Embryonic facial prominence (tissue), 1 donor: ENCODE data around the gene KLHL25.

Experiments
- DNase-seq: peaks from one replicate; pipeline ENCODE4 v3.0.0-alpha.2; 2016; ENCODE audit errors: extremely low spot score

The KLHL25 gene

DNA sequence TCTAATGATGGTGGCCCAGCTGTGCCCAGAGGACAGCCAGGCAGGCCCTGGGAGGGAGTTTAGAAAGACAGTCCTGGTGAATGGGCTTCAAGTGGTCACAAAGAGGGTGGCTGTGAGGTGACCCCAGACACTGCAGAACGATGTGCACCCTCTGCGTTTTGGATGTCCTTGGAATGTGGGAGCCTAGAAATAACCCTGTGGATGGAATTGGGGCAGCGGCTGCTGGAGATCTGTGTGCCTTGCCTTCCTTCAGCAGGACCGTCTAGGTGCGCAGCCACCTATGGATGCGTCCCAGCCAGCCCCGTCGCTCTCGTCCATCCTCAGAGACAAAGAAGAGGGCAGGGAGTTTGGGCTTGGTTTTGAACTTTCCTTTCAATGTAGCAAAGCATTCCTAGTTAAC is 46.5 kb downstream of the KLHL25 start:
- DNase-seq = no peak

DNA sequence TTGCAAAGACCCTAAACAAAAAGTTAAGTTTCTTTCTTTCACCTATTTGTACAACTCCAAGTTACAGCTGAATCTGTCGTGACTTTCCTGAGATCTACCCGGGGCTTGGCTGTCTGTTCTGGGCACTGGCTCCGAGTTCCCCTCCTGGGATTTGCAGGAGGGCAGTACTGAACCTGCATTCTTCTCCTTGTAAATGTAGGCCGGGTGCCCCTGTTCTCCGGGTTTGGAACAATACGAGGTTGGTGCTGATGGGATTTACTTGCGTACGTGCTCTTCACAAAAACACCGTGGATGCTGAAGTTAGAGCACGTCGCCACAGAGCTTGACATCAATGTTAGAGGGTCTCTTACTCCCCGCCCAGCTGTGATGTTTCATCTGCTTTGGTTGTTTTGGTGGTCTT is 48.1 kb downstream of the KLHL25 start:
- no peak for DNase-seq

DNA sequence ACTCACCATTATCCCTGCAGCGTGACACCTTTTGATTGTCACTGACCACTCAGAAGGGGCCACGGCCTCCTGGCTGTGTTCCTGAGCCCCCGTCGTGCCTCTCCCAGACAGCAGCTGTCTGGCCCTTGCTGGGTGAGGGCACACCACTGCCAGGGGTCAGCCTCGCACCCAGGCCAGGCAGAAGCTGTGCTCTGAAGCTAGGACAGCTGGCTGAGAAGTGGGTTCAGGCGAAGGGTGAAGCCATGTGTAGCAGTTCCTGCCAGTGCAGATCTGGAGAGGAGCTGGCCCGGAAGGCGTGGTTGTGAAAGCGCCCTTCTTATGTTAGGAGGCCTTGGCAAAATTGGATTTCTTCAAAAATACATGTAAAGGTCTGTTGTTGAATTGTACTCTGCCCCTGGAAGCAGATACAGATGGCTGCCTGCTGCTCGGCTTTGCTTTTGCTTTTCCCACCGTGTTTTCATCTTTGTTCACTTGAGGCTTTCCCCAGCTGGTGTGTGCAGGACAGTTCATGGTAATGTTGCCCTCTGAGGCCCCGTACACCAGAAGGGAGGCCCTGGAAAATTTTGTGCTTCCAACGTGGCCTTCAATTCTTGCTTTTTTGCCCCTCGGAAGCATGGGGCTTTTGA is 49.1 kb downstream of the KLHL25 start:
- DNase-seq = no peak

DNA sequence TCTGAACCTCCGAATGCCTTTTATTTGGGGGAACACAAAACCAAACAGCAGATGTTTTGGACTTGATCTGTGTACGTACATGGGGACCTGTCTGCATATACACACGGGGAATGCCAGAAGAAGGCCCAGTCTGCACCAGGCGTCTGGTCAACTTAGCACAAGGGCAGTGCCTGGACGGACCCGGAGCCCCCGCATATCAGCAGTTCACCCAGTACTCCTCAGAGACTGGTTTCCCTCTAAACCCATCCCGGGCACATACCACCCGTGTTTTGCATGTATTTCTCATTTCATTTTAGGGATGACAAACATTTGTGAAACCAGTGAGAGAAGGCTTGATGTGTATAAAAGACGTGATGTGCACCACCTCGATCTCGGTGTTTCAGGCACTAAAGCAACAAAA is 49.7 kb downstream of the KLHL25 start:
- no peak for DNase-seq

DNA sequence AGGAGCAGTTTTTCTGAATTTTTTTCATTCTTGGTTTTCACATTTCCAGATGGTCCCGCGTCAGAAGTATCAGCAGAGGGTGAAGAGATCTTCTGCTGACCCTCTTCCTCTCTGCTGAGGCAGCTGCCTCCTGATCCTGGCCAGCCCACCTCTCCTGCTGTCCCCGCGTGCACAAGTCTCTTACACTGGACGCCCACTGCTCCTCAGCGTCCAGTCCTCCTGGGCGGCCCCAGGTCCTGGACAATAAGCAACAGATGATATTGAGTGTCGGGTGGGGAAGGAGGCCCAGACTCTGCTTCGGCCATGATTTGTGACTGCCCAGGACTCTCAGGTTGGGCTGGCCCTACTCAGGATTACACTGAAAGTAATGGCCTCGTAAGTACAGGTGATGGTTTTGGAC is 50.1 kb downstream of the KLHL25 start:
- DNase-seq = no peak

DNA sequence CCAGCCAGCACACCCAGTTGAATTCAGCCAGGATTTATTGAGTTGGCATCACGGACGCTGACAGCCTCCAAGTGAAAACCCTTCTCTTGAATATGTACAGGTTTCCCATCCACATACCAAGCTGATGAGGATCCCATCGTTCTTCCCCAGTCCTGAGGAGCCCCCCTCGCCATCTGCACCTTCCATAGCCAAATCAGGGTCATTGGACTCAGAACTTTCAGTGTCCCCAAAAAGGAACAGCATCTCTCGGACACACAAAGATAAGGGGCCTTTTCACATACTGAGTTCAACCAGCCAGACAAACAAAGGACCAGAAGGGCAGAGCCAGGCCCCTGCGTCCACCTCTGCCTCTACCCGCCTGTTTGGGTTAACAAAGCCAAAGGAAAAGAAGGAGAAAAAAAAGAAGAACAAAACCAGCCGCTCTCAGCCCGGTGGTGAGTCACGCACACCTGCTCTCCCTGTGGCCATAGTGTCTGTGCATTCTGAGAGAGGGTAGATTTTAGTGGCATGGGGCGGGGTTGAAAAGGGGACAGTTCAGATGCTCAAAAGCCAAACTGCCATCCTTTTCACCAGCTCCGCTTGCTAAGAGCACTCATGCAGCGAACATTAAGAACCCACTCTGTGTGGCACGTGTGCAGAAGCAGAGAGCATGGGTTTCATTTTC is 51.2 kb downstream of the KLHL25 start:
- DNase-seq = no peak

DNA sequence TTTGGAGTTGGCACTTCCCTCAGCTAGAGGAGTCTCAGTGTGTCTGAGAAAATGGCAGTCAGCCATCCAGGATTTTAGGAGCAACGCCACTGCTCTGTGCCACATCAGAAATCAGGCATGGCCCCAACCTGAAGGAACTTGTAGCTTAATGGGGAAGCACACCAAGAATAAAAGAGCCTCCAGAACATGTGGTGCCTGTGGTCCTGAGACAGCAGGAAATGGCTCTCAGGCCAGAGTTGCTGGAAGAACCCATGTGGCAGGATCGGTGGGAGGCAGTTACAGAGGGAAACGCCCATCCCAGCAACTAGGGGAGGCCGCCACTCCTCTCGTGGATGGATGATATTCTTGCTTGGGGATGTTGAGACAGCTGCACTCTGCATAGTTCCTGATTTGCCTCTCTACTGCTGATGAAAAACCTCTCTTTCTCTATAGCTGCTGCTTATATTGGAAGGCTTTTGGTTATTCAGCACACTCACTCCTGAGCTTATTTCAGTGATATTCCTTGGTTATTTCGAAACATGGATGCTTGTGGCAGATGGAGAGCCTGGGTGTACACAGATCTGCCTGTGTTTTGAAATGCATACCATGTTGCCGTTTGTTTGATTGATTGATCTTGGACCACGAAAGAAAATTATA is 52.4 kb downstream of the KLHL25 start:
- no peak for DNase-seq

DNA sequence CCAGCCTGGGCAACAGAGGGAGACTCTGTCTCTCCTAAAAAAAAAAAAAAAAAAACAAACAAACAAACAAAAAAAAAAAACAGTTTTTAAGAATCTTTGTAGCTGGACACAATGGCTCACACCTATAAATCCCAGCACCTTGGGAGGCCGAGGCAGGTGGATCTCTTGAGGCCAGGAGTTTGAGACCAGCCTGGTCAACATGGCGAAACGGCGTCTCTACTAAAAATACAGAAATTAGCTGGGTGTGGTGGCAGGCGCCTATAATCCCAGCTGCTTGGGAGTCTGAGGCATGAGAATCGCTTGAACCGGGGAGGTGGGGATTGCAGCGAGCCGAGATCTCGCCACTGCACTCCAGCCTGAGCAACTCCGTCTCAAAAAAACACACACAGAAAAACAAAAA is 53.1 kb downstream of the KLHL25 start:
- no peak for DNase-seq

DNA sequence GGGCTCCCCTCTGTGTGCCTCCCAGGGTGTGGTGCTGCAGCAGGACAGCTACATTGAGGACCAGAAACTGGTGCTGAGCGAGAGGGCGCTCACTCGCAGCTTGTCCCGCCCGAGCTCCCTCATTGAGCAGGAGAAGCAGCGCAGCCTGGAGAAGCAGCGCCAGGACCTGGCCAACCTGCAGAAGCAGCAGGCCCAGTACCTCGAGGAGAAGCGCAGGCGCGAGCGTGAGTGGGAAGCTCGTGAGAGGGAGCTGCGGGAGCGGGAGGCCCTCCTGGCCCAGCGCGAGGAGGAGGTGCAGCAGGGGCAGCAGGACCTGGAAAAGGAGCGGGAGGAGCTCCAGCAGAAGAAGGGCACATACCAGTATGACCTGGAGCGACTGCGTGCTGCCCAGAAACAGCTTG is 53.7 kb downstream of the KLHL25 start:
- no peak for DNase-seq

DNA sequence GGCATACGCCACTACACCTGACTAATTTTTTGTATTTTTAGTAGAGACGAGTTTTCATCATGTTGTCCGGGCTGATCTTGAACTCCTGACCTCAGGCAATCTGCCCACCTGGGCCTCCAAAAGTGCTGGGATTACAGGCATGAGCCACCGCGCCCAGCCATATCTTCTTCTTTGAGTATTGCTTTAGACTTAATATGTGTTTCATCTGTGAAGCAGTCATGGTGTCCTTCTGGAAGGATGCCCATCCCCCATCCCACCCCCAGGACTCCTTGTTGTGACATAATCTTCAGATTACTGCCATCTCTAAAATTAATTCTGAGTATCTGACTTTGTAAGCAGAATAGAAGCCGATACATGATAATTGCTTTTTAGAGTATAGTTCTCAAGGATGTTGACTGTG is 57.7 kb downstream of the KLHL25 start:
- DNase-seq = no peak

DNA sequence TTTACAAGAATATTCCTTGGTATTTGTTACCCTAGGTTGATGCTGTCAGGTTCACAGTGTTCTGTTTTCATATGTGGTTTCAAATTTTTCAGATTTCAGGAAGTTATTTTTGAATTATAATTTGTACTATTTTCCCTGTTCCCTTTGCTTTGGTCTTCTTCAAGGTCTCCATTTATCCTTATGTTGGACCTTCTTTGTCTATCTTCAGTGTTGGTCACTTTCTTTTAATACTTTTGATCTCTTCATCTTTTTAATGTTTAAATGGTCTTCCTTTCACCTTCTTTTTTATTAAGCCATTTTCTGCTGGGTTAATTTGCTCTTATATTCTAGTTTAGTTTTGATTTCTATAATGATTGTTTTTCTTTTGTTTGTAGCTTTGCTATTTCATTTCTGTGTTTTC is 61.3 kb downstream of the KLHL25 start:
- no peak for DNase-seq

DNA sequence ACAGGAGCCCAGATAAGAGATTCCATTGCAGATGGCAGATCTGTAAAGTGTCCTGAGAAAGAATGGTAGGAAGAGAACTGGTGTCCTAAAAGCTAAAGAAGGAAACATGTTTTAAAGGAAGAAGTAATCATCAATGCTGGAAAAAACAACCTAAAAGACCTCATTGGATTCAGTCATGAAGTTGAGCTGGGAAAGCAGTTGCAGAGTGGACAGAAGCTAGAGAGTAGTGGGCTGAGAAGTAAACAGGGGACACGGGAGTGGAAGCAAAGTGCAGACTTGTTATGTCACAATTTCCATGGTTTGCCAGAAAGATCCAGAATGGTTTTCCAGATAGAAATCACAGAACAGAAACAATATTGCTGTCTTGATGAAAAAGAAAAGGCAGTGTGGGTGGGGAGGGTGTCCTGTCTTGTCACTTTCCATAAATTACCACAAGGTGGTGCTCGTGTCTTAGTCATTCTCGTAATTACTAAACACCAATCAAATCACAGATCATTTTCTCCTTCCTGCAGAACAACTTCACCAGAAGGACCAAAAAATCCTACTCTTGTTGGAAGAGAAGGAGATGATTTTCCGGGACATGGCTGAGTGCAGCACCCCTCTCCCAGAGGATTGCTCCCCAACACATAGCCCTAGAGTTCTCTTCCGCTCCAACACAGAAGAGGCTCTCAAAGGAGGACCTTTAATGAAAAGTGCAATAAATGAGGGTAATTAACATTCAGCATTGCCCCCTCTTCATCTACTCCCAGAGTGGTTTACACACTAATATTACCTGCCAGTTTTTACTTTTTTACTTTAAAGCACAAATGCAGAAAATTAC is 64.5 kb downstream of the KLHL25 start:
- DNase-seq = no peak

DNA sequence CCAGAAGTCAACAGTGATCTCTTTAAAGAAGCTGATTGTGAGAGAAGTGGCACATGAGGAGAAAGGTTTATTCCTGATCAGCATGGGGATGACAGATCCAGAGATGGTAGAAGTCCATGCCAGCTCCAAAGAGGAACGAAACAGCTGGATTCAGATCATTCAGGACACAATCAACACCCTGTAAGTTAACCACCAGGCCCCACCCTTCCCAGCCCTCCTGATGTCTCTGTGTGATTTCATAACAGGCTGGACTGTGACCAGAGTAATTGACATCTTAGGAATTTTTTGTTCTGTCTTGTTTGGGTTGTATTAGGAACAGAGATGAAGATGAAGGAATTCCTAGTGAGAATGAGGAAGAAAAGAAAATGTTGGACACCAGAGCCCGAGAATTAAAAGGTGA is 67.7 kb downstream of the KLHL25 start:
- no peak for DNase-seq

DNA sequence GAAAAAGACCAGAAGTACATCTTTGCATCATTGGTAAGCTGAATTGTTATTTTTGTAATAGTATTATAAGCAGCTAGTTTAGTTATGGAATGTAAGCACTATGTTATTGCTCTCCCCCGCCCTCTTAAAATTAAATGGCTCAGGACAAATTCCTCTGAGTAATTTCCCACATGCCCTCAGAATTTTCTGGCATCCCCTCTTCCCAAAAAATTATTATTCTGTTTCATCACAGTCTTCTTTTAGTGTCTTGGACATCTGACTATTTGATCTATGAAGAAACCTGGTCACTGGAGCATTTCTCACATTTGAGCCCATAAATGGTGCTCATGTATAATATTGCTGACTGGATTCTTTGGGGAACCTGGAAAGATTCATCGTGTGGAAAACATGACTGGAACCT is 68.3 kb downstream of the KLHL25 start:
- DNase-seq = no peak

DNA sequence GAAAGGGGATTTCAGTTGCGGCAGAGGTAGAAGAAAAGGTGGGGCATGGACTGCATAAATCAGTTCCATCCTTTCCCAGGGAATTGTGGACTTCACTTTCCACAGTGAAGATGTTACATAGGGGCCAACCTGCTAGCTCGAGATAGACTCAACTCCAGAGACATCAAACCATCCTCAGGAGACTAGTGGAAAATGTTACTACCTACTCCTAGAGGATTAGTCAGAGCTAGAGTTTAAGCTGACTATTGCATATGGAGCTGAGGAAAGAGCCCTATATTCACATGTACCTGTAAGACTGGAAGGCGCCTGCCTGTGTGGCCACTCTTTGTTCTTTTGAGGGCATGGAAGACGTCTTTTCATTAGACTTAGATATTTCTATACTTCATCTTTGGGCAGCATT is 69.2 kb downstream of the KLHL25 start:
- no peak for DNase-seq

DNA sequence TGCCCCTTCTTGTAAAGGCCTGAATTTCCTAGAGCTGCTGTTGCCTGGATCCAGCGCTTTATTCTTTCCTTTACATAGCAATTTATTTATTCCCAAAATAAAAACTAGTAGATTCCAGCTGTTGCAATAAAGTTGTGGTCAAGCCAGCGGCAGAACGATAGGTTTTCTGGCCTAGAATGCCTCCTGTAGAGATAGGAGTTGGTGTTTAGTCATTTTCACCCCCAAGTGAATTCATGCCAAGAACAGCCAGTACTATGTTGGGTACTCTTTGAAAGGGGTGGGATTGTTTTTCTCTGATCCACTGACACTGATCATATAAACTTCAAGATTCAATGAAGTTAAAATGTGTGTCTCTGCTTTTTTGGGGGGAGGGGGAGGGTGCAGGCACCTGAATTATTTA is 69.7 kb downstream of the KLHL25 start:
- no peak for DNase-seq

DNA sequence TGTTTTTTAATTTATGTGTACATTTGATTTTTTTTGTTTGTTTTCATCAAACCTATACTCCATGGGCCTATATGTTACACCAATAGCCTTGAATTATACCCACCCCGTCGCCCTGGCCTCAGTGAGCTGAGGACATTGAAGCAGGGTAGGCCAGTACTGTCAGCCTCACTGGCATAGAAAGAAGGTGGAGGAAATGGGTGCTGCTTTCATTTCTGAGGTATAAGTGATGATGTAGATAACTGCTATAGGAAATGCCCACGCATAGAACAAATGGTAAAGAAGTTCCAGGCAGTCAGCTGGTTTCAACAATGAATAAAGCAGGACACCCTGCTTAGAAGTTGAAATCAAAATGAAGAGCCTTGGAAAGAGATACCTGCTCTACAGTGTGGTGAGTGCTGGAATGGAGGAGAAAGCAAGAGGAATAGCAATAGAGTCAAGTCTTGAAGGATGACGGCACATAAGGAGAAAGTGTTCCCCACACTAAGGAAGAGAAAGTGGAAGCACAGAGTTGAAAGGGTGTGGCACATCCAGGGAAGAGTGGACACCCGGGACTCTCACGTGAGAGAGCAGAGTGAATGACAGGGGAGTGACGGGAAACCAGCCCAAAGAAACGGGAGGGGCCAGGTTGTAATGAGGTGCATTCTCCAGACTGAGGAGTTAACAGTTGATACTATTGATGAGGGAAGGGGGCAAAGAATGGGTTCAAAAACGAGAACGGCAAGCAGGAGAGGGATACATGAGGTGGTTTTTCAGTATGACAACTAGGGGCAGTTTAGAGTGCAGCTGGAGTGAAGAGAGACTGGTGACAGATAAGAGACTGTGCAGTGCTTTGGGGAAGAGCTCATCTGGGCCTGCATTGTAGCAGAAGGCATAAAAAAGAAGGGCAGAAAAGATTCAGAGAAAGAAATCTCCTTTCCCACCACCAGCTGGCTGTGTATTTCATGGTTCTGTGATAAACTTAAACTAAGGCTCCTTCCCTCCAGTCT is 70.5 kb downstream of the KLHL25 start:
- DNase-seq = no peak

DNA sequence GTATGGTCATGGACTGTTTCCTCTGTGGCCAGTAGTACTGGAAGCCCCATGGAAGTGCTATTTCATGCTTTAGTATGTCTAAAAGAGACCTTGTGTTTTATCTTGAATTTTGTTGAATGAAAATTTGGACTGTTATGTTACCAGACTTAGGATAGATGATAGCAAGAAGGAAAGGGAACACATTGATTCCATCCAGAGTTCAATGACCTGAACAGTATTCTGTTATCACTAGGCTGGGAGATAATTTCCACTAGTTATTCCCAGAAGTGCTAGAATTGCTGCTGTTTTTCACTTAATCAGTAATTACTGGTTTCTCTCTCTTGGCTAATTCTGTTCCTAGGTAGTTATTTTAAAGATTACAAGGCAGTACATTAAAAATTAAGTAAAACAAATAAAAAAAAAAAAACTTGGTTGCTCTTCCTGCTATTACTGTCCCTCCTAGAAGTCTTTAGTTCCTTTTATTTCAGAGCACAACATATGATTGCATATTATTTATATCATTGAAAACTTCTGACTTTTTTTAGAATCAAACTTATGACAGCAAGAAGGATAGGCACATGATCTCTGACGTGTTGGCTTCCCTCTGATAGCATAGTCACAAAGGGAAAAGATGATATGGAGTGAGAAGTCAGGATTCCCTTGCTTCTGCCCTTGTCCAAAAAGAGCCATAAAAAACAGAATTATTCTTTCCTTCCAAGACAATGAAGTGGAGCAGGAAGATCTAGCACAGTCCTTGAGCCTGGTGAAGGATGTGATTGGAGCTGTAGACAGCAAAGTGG is 72.2 kb downstream of the KLHL25 start:
- no peak for DNase-seq

DNA sequence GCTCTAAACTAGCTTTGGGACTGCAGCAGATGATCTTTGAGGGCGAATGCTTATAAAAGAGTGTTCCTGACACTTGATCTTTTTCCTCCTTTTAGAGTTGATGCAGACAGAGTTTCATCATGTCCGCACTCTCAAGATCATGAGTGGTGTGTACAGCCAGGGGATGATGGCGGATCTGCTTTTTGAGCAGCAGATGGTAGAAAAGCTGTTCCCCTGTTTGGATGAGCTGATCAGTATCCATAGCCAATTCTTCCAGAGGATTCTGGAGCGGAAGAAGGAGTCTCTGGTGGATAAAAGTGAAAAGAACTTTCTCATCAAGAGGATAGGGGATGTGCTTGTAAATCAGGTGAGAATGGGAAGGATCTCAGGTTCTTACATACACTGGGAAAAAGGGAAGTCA is 75.7 kb downstream of the KLHL25 start:
- DNase-seq = no peak

DNA sequence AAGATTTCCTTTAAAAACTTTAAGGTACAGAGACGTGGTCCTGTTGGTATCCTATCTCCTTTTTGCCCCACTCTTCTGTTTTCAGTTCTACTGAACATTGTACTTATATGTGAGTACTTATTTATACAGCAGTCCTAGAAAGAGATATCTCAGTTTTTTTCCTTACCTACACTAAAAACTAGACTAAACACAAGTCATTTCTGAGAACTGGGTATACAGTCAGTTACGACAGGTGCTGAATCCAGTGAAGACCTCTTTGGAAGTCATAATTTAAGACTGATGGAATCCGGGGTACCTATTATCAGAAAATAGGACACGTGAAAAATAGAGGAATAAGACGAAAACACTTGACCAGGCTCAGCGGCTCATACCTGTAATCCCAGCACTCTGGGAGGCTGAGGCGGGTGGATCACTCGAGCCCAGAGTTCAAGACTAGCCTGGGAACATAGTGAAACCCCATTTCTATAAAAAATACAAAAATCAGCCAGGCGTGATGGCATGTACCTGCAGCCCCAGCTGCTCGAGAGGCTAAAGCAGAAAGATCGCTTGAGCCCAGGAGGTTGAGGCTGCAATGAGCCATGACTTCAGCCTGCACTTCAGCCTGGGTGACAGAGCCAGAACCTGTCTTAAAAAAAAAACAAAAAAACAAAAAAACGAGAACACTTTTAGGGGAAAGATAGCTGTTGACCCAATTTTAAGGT is 76.3 kb downstream of the KLHL25 start:
- DNase-seq = no peak
